ENCODE results near the gene C5orf15. TPM values are rescaled to one million over a fixed set of nuclear protein-coding genes. Genes with fewer than 3 reads are reported as not detected.

The C5orf15 gene
- total RNA-seq, 4 donors from 2014 or later, result 12.4 to 92.6 (median 36.2) TPM

GRCh38 chr5:133924221-133924920, 44.1 kb downstream of the C5orf15 start:
- H3K27ac ChIP-seq, result no peak overlapping the region
- no peaks in the 10 kb centered on the region for H3K36me3 ChIP-seq
- no peaks in the 10 kb centered on the region for H3K27me3 ChIP-seq
- H3K9me3 ChIP-seq, result no peaks in the 10 kb centered on the region
- TF ChIP-seq, protein P1, sequence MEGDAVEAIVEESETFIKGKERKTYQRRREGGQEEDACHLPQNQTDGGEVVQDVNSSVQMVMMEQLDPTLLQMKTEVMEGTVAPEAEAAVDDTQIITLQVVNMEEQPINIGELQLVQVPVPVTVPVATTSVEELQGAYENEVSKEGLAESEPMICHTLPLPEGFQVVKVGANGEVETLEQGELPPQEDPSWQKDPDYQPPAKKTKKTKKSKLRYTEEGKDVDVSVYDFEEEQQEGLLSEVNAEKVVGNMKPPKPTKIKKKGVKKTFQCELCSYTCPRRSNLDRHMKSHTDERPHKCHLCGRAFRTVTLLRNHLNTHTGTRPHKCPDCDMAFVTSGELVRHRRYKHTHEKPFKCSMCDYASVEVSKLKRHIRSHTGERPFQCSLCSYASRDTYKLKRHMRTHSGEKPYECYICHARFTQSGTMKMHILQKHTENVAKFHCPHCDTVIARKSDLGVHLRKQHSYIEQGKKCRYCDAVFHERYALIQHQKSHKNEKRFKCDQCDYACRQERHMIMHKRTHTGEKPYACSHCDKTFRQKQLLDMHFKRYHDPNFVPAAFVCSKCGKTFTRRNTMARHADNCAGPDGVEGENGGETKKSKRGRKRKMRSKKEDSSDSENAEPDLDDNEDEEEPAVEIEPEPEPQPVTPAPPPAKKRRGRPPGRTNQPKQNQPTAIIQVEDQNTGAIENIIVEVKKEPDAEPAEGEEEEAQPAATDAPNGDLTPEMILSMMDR (IDR thresholded peaks at IDR 0.05), result no peak
- no peak for TF ChIP-seq POLR2A (IDR thresholded peaks at IDR 0.05)
- DNase-seq, result no peak
- H3K4me1 ChIP-seq, result no peaks in the 10 kb centered on the region
- no peak overlapping the region for H3K4me3 ChIP-seq

GRCh38 chr5:133921979-133922378, 46.4 kb downstream of the C5orf15 start:
- H3K4me1 ChIP-seq, result no peaks in the 10 kb centered on the region
- no peaks in the 10 kb centered on the region for H3K36me3 ChIP-seq
- no peaks in the 10 kb centered on the region for H3K9me3 ChIP-seq
- no peak for TF ChIP-seq POLR2A (IDR thresholded peaks at IDR 0.05)
- TF ChIP-seq, protein P1 (IDR thresholded peaks at IDR 0.05), result no peak
- H3K4me3 ChIP-seq, result no peak overlapping the region
- H3K27me3 ChIP-seq, result no peaks in the 10 kb centered on the region
- DNase-seq, result no peak
- H3K27ac ChIP-seq, result no peak overlapping the region

DNA sequence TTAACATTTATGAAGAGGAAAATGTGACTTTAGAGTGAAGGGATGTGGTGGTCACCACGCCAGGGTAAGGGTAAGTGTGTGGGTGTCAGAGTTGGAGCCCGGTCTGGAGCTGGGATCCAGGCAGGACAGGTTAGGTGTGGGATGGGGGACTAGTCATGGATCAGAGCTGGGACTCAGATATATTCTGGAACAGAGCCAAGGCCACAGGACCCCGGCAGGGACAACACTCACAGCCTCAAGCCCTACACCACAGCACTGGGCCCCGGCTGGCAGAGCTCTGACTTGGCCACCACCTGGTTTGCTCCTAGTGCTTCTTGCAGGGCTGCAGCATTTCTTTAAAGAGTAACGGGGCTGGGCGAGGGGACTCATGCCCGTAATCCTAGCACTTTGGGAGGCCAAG, 47.4 kb downstream of the C5orf15 start:
- TF ChIP-seq POLR2A (IDR thresholded peaks at IDR 0.05), result no peak
- TF ChIP-seq, protein P1 (IDR thresholded peaks at IDR 0.05), result no peak
- DNase-seq, result no peak
- no peaks in the 10 kb centered on the region for H3K36me3 ChIP-seq

DNA sequence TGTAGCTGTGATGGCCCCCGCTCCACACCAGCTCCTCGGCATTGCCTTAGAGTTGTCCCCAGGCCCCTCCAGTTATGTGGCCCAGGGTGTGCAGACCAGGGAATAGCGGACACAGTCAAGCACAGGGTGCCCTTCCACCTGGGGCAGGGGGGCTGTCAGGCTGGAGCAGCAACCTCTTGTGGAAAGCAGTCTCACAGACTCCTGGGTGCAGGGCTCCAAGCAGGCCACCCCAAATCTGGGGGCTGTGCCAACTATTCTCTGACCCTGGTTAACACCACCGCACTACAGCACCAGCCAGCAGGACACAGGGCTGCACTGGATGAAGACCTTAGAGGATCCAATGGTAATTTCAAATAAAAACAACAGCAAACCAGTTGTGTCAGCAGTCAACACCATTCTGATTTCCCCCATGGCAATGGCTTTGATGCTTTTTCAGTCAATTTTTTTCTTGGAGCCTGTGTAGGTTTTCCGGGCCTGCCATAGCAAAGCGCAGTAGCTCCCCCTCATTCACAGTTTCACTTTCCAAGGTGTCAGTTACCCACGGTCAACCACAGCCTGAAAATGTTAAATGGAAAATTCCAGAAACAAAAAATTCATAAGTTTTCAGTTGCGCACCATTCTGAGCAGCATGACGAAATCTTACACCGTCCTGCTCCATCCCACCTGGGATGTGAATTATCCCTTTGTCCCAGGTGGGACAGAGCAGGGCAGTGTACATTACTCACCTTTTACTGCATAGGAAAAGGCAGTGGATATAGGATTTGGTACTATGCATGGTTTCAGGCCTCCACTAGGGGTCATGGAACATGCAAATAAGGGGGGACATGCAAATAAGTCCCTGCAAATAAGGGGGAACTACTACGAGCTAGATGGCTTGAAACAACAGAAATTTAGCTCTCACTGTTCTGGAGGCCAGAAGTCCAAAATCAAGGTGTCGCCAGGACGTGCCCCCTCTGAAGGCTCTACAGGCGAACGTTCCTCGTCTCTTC, 49.0 kb downstream of the C5orf15 start:
- no peak for DNase-seq
- H3K4me3 ChIP-seq, result no peak overlapping the region
- no peak for TF ChIP-seq POLR2A (IDR thresholded peaks at IDR 0.05)
- TF ChIP-seq, protein P1 (IDR thresholded peaks at IDR 0.05), result no peak
- H3K4me1 ChIP-seq, result no peaks in the 10 kb centered on the region
- H3K36me3 ChIP-seq, result no peaks in the 10 kb centered on the region
- no peaks in the 10 kb centered on the region for H3K27me3 ChIP-seq
- H3K9me3 ChIP-seq, result no peaks in the 10 kb centered on the region
- no peak overlapping the region for H3K27ac ChIP-seq

More for the DNA sequence above, 47.4 kb downstream of the C5orf15 start:
- Histone ChIP-seq H3K27me3 (no peaks in the 10 kb centered on the region), H3K27ac (no peak overlapping the region), H3K9me3 (no peaks in the 10 kb centered on the region), H3K4me1 (no peaks in the 10 kb centered on the region), H3K4me3 (no peak overlapping the region)

DNA sequence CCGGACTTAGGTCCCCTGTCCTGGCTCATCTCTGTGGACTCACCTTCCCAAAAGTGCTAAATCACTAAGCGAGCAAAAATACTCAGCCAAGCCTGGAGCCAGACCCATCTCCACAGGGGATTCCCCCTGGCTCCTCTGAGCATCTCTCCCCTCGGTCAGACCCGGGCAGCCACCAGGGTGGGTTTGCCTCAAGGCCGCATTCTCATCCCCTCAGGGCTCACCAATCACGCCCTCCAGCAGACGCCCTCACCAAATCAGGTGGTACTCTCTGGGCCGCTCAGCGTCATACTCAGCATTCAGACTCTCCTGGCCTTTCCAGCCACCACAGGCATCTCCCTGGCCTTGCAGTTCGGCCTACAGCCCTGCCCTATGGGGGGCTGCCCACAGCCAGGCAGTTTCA, 49.7 kb downstream of the C5orf15 start:
- Histone ChIP-seq H3K27me3 (no peaks in the 10 kb centered on the region), H3K36me3 (no peaks in the 10 kb centered on the region), H3K4me3 (no peak overlapping the region), H3K27ac (no peak overlapping the region), H3K9me3 (no peaks in the 10 kb centered on the region), H3K4me1 (no peaks in the 10 kb centered on the region)
- no peak for TF ChIP-seq POLR2A (IDR thresholded peaks at IDR 0.05)
- TF ChIP-seq, protein P1 (IDR thresholded peaks at IDR 0.05), result no peak
- DNase-seq, result no peak
